Ramos (cell line): ENCODE measurements around the gene NOTCH1.

ENCODE experiments used
- in situ Hi-C: fragments of 300-500 bp; cut with MboI; formaldehyde crosslinking; loops from one replicate; pipeline ENCODE4 v1.14.3; 2022; ENCODE audit warnings: low sequenced_read_pairs; ENCODE audit not compliant: unreplicated experiment

NOTCH1 gene

DNA sequence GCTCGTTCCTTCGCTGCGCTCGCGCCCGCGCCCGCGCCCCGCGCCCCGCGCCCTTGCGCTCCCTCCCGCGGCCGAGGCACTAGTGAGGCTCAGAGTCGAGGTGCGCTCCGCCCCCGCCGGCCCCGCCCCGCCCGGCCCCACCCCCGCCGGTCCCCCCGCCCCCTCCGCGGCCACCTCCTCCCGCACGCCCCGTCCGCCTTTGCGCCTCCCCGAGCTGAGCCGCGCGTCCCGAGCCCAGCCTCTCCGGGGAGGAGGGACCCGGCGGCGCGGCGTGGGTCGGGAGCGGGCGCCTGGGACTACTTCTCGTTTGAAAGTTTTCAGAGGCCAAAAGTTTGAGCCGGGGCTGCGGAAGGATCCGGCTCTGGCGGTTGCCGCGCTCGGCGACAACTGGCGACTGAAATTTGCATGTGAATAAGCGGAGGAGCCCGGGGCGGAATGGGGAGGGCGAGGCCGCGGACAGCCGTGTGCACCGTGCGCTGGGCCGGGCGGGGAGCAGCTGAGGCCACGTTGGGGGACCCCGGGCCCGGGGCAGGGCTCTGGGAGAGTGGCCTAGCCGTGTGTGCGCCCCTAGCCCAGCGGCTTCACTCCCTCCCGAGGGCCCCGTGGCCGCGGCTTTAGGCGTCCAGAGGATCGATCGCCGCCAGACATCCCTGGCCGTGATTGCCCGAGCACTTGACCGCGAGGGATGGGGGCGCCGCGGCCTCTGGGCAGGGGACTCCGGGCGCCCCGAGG, at the start of gene NOTCH1:
Gene NOTCH1 (minus strand): TSS at position 84 of the 732 bp plus-strand sequence. CDS start 262 bp downstream, outside the sequence.
- in situ Hi-C loops, result no loop called here

DNA sequence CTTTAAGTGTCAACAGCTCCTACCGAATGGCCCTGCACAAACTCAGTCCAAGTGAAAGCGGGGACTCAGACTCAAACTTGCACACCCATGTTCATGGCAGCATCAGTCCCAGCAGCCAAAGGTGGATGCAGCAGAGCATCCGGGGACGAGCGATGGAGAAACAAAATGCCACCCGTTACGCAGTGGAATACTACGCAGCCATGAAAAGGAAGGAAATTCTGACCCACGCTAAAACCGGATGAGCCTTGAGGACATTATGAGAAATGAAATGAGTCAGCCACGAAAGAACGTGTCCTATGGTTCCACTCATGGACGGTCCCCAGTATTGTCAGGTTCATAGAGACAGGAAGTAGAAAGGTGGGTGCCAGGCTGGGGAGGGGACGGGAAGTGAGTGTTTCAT, 48.6 kb upstream of the NOTCH1 start:
- in situ Hi-C loops, result no loop called here

DNA sequence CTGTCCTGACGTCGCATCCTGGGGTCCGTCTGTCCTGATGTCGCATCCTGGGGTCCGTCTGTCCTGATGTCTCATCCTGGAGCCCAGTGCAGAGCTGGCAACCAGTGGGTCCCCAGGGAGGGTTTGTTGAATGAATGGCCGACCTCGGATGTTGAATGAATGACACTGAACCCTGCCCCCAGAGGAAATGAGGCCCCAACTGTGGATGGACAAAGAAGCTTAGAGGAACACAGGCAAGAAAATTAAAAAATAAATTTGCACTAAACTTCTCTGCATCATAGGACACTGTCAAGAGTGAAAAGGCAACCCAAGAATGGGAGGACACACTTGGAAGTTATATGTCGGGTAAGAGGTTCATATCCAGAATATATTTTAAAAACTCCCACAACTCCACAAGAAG, 47.7 kb upstream of the NOTCH1 start:
- in situ Hi-C loops, result no loop called here

DNA sequence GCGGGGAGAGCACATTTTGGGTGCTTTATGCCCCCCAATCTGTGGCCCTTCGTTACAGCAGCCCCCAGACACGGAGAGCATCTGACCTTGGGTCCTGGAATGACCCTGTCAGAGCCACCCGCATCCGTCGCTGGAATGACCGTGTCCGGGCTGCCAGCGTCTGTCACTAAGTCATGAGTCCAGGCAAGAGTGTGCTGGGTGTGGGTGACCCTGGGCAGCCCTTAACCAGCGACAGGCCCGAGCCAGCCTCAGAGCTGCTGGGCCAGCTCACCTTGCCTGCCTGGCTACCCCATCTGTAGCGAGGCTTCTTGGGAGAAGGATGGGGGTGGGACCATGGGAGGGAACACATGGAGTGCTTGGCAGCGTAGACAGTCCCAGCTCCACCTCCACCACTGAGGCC, 46.8 kb upstream of the NOTCH1 start:
- in situ Hi-C loops, result no loop called here

DNA sequence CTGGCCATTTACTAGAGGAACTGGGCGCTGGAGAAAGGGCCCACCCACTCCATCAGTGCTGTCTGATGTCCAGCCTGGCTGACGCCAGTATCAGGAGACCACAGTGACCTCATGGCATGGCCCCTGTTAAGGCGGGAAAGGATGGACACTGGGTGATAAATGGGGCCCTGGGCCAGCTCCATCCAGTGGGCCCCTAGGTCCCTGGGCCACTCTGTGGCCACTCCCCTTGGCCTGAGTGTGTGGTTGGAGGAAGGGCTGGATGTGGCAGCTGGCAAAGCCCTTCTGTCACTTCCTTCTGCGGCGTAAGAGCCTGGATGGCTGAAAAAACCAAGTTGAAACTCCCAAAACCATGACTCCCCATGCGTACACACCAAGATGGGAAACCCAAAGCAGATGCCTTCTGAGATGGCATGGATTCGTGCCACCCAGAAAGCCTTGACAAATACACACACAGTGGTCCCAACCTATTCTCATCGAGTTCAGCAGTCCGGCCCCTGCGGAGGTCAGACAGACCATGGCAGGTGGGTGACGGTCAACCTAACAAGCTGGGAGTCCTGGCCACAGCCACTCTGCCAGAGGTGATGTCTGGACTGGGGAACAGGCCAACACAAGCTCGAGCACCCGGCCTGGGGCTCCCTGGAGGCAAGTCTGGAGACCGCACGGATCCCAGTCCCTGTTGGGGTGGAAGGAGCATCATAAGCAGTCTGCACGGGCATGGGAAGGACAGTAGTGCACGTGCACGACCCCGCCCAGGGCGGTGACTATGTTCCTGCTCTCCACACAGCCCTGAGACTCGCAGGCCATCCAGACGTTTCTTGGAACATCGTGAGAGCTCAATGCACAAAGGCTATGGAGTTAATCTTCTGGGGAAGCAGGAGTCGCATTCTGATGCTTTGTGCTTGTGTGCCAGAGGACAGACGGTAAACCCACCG, 45.2 kb upstream of the NOTCH1 start:
- in situ Hi-C loops, result no loop called here

DNA sequence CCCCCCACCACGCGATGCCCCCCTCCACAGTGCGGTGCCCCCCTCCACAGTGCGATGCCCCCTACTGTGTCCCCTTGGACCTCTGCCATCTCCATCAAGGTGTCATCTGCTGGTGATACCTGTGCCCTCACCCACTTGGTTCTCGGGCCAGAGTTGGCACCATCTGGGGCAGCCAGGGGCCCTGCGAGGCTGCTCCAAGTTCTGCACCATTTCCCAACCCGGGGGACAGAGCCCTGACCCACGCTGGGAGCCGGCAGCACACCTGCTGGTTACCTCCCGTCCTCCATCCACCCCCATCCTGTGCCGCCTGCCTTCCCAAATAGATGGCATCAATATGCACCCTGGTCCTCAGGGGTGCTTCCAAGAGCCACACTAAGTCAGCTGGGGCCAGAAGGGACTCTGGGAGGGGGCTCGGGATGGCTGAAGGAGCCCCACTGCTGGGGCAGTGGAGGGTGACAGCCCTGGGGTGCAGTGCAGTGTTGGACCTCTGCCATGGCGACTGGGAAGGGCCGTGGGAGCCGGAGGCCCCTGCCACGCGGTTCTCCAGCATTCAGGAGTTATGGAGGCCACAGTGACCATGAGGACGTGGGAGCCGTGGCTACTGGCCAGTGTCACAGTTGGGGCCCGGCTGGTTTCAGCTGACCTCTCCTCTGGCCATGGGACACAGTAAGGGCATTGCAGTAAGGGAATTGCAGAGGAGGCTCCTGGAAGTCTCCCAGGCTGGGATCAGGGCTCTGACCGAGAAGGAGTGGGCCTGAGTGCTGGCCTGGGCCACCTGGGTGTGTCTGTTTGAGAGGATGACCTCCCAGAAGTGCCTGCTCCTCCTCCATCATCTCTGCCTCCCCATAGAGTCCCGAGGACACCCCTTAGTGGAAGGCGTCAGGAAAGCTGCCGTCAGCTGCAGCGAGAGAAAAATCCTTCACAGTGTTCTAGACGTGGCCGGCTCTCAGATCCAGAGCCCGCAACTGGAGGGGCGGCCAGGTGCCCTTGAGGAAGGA, 44.2 kb upstream of the NOTCH1 start:
- in situ Hi-C loops, result no loop called here

DNA sequence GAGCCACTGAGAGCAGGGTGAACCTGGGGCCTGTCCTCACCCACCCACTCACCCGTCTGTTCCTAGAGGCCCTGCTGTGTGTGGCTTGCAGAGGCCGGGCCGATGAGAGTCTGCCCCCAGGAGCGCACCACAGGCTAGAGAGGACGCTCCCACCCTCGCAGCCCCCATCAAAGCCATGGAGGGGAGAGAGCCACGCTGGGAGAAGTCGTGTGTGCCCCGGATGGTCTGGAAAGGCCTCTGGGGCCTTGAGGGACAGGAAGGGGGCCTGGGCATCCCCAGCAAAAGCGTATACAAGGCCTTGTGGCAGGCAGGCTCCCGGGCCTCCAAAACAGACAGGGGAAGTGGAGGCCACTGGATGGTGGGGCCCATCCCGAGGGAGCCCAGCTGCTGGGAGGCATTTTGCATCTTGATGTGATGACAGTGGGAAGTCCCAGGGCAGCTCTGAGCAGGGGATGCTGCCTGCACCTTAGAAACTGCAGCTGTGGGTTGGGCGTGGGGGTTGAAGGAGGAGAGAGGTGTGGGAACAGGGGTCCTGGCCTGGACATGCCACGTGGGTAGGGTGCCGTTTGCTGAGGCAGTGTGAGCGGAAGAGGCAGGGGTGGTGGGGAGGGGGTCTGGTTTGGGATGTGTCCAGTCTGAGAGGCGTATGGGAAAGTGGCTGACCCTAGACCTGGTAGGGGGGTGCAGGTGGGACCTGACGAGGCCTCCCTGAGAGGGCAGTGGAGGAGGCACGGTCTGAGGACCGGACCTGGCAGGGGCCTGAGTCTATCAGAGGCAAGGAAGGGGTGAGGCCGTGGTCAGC, 43.0 kb upstream of the NOTCH1 start:
- in situ Hi-C loops, result no loop called here

DNA sequence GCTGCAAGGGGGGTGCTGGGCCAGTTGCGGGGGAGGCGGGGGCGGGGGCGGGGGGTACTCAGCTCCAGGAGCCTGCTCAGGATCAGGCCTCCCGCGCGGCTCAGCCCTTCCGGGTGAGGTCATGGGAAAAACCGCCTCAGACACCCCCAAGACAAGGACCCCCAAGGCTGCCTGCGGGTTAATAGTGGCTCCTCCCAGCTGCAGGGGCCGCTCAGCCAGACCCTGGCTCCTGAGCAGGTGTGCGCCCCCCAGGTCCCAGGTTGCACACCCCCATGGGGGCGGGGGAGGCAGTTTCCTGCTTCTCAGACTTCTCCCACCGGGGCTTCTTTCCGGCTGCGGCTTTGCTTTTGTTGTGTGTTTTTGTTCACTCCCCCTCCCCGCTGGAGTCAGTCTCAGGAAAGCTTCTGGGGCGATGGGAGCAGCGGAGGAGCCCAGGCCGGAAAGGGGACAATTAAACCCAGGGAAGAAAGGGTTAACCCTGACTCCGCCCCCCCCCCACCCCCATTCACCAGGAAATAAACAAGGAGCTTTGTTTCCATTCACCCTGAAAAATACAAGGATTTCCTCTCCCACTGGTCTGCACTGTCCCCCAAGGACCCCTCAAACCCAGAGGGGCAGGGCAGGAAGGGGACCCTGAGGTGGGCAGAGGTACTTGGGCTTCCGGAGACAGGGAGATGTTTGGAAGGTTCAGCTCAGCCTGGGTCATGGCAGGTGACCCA, 42.3 kb upstream of the NOTCH1 start:
- in situ Hi-C loops, result no loop called here

DNA sequence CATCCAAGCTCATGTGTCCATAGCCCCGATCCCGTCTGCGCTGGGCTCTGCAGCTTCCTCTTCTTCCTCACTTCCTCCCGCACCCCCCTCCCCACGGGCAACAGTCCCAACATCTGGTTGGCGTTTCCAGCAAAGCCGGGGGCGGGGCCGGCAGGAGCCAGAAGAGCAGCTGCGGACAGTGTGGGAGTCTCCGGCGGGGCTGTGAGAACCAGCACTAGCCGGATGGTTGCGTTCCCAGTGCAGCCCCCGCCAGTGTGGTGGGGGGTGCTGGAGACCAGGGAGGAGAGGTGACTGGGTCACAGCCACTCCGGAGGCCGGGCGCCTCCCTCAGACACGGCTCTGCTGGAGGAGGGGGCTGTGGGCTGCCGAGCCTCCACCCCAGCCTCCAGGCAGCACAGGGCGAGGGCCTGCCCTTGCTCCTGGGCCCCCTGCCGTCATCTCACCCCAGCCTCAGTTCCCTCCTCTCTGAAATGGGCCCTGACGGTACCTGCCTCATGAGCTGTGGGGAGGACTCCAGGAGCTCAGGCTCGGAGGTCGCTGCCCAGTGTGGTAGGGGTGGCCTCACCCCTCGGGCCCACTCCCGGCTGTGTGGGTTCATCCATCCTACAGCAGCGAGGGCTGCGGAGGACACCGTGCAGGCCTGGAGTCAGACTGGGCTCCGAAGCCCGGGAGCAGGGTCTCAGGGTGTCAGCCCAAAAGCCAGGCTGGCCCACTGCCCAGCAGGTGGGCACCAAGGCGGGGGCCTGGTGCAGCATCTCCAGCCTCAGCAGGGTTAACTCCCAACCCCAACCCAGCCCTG, 41.5 kb upstream of the NOTCH1 start:
- in situ Hi-C loops, result no loop called here

DNA sequence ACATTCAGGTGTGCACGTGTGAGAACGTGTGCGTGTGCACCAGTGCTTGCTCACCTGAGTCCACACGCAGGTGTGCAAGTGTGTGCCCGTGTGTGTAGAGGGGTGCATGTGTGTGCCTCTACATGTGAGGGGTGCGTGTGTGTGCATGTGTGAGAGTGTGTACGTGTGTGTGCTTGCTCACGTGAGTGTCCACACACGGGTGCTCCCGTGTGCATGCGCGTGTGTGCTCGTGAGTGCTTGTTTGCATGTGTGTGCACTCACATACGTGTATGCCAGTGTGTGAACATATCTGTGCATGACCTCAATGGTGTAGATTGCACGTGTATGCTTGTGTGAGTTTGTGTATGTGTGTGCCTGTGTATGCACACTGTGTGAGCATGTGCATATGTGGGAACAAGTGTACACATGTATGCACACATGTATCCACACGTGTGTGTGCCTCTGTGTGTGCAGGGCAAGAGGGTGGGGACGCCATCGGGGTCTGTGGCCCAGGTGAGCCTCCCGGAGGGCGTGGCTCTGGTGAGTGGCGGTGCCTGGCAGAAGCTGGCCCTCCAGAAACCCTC, 40.6 kb upstream of the NOTCH1 start:
- in situ Hi-C loops, result no loop called here

DNA sequence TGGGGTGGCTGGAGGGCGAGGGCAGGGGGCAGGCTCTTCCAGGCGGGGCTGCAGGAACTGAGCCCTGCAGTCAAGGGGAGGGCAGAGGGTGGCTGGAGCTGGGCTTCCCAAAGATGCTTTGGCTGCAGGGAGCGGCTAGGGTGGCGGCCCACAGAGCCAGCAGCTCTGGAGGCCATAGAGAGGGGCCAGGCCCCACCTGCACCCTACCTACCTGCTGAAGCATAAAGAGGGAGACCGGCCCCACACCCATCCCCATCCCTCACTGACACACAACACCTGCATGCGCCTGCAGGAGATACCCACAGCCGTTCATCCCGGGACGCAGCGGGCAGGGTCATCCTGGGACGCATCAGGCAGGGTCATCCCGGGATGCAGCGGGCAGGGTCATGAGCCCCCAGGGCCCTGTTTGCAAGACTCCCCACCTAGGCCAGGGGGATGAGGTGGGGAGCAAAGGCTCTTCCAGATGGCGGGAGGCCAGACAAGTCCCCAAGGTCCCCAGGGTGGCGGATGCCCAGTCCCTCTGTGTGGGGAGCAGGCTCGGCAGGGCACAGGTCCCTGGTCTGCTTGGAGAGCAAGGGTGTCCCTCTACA, 39.8 kb upstream of the NOTCH1 start:
- in situ Hi-C loops, result no loop called here

DNA sequence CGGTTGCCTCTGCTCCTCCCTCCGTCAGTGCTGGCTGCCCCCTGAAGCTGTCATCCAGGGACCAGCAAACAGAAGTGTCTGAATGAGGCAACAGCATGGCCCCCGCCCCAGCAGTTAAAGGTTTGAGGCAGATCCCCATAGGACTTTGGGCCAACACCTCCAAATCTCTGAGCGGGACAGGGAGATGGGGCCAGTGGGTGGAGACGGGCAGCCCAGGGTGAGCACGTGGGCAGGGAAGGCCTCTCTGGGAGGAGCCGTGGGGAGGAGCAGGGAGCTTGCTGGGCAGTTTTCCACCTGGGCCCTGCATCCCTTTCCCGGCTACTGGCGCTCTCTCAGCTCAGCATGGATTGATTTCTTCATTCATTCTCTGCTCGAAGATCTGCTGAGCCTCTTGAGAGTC, 39.1 kb upstream of the NOTCH1 start:
- in situ Hi-C loops, result no loop called here

DNA sequence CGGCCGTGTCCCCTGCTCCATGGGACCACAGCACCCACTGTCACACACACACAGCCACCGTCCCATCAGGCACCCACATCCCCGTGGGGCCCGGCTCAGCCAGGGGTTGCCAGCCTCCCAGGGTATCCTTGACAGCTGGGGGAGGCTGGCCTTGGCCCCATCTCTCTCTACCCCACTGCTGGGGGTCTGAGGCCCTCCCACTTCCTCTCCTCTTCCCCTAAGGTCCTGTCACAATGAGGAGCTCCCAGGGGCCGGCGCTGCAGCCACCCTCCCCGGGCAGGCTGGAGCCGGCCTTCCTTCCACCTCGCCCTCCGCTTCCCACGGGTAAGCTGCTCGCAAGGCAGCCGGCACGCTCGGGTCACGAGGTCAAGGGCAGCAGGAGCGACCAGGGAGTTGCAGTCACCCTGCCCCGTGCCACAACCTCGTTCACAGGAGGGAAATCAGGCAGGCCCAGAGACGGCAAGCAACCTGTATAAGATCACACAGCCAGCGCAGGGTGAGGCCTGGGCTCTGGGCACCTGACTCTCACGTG, 38.6 kb upstream of the NOTCH1 start:
- in situ Hi-C loops, result no loop called here

DNA sequence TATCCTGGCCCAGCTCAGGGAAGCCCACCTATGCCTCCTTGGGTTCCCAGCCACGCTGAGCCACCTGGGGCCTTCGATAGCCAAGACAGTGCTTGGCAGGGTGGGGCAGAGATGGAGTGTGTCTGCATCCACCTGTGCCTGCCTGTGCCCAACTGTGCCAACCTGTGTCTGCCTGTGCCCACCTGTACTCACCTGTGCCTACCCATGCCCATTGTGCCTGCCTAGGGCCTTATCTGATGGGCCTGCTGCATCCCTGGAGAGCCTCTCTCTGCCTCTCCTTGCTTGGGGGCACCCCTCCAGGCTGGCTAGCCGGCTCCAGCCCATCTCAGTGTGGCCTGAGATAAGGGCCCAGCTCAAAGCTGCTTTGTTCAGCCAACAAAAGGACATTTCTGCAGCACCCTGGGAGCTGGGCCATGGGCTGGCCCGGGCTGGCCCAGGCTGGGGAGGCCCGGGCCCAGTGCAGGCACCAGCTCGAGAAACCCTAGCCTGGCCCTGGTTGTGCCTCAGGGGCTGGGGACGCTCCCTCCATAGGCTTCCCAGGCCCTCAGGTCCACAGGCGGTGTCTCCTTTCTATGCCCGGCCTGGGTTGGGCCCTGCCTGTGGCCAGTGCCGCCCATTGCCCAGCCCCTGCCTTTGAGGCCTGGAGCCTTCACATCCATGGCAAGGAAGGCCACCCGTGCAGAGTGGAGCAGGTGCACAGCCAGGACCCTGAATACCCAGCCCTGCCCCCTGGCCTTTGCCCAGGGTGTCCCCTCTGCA, 37.3 kb upstream of the NOTCH1 start:
- in situ Hi-C loops, result no loop called here

DNA sequence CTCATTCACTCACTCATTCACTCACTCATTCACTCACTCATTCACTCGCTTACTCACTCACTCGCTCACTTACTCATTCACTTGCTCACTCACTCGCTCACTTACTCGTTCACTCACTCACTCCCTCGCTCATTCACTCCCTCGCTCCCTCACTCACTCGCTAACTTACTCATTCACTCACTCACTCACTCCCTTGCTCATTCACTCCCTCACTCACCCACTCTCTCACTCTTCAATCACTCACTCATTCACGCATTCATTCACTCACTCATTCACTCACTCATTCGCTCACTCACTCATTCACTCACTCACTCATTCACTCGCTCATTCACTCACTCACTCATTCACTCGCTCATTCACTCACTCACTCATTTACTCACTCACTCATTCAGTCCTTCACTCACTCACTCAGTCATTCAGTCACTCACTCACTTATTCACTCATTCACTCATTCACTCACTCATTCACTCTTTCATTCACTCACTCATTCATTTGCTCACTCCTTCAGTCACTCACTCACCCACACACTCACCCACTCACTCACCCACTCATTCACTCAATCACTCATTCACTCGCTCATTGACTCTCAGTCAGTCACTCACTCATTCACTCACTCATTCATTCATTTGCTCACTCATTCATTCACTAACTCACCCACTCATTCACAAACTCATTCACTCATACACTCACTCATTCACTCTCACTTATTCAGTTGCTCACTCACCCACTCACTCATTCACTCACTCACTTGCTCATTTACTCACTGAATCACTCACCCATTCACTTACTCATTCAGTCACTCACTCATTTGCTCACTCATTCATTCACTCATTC, 36.0 kb upstream of the NOTCH1 start:
- in situ Hi-C loops, result no loop called here
